Astrocyte of the spinal cord (primary cell): ENCODE data around the gene PPP6R1.

Experiments
- DNase-seq: peaks from one replicate; pipeline ENCODE4 v3.0.0; 2011; ENCODE audit warnings: low read depth, low spot score
- H3K4me3 ChIP-seq: 2 replicates; pipeline ENCODE4 v1.5.1; 2011; ENCODE audit warnings: low read depth, mild to moderate bottlenecking, low read length, moderate library complexity
- CTCF ChIP-seq: IDR thresholded peaks from 2 replicates; pipeline ENCODE4 v1.5.1; 2012; ENCODE audit warnings: low read depth, mild to moderate bottlenecking, low read length, inconsistent platforms
- in situ Hi-C: cut with HindIII; loops from 2 replicates; pipeline ENCODE4 v1.10.0; 2017; ENCODE audit warnings: low sequenced_read_pairs

The PPP6R1 gene

GRCh38 chr19:55297267-55297666, 38.5 kb upstream of the PPP6R1 start:
- in situ Hi-C loops = no loop called here
- TF ChIP-seq CTCF = no peak
- no peak for DNase-seq
- H3K4me3 ChIP-seq = no peak overlapping the region

GRCh38 chr19:55289117-55289796, 30.4 kb upstream of the PPP6R1 start:
- no peak for DNase-seq
- TF ChIP-seq CTCF = no peak
- H3K4me3 ChIP-seq = no peak overlapping the region
- in situ Hi-C loops = no loop called here

- DNase-seq = no peak
- no peak overlapping the region for H3K4me3 ChIP-seq
- no peak for TF ChIP-seq CTCF
- in situ Hi-C loops = no loop called here
Observed at GRCh38 chr19:55287361-55288079, 28.7 kb upstream of the PPP6R1 start.

GRCh38 chr19:55285229-55285890, 26.5 kb upstream of the PPP6R1 start:
- H3K4me3 ChIP-seq = peak overlapping the region; percentile 49
- DNase-seq = no peak
- in situ Hi-C loops = no loop called here
- TF ChIP-seq CTCF = no peak

- DNase-seq = no peak
- in situ Hi-C loops = no loop called here
- no peak for TF ChIP-seq CTCF
- peak overlapping the region; percentile 49 for H3K4me3 ChIP-seq
Observed at GRCh38 chr19:55284405-55285058, 25.7 kb upstream of the PPP6R1 start.
